Left ventricle myocardium inferior (tissue), 1 donor: Measurements from ENCODE around the gene TMEM101. TPM values are rescaled to one million over a fixed set of nuclear protein-coding genes. Genes with fewer than 3 reads are reported as not detected.

Experiments used
- DNase-seq: peaks from one replicate; pipeline ENCODE4 v3.0.0-alpha.2; 2020
- H3K27ac ChIP-seq: fragments of 200-600 bp; replicated peaks from 2 replicates; pipeline ENCODE4 v1.8.0; 2021
- H3K27me3 ChIP-seq: fragments of 200-600 bp; 2 replicates; pipeline ENCODE4 v1.8.0; 2021; ENCODE audit warnings: low read depth
- H3K36me3 ChIP-seq: fragments of 200-600 bp; 2 replicates; pipeline ENCODE4 v1.8.0; 2021
- H3K4me1 ChIP-seq: fragments of 200-600 bp; 2 replicates; pipeline ENCODE4 v1.8.0; 2021
- H3K4me3 ChIP-seq: fragments of 200-600 bp; 2 replicates; pipeline ENCODE4 v1.8.0; 2021; ENCODE audit warnings: mild to moderate bottlenecking, moderate library complexity
- H3K9me3 ChIP-seq: fragments of 200-600 bp; replicated peaks from 2 replicates; pipeline ENCODE4 v1.8.0; 2021
- CTCF ChIP-seq: fragments of 200-600 bp; IDR thresholded peaks from 2 replicates; pipeline ENCODE4 v1.8.0; 2021; ENCODE audit warnings: antibody characterized with exemption, mild to moderate bottlenecking, borderline replicate concordance
- intact Hi-C: fragments of 100-400 bp; cut with micrococcal nuclease; formaldehyde crosslinking; loops from one replicate; pipeline ENCODE4 v1.11.0; 2022
- total RNA-seq: library from RNA; stranded (reverse); fragmentation: NEBNext Ultra II Directional; extraction: Animal tissue kit (Norgen Biotek cat#: 25700); gene quantifications from one replicate; pipeline ENCODE4 v1.2.1, GENCODE V29; 2021
- donor health status: DM: no; HTN: yes; CAD: no; lungs with severe emphysema.

TMEM101 gene
- total RNA-seq, 1 donor from 2014 or later = 18.3 TPM

GRCh38 chr17:44004761-44005526 lies 9.8 kb downstream of the TMEM101 start:
- Histone ChIP-seq H3K27ac (no peak overlapping the region), H3K4me1 (peaks cover 43% of the 10 kb centered on the region), H3K9me3 (no peaks in the 10 kb centered on the region), H3K36me3 (peaks cover 4% of the 10 kb centered on the region), H3K4me3 (peak overlapping the region; percentile 81), H3K27me3 (peaks cover 41% of the 10 kb centered on the region)
- no peak for DNase-seq
- TF ChIP-seq CTCF = no peak
- intact Hi-C loops = no loop called here

GRCh38 chr17:44004077-44004760 lies 10.5 kb downstream of the TMEM101 start, which contains the start of gene NAGS:
TSS of gene NAGS (plus strand) at chr17:44004622. CDS start at chr17:44004664, 42 bp downstream.
- TF ChIP-seq CTCF = no peak
- intact Hi-C loops = no loop called here
- DNase-seq = no peak
- Histone ChIP-seq H3K9me3 (no peaks in the 10 kb centered on the region), H3K27me3 (peaks cover 41% of the 10 kb centered on the region), H3K4me3 (peak within 1 kb of the TSS; percentile 81), H3K27ac (no peak within 1 kb of the TSS), H3K36me3 (no peaks in the 10 kb centered on the region), H3K4me1 (peaks cover 43% of the 10 kb centered on the region)

GRCh38 chr17:44002141-44002848 lies 12.5 kb downstream of the TMEM101 start:
- H3K27me3 ChIP-seq = peaks cover 41% of the 10 kb centered on the region
- H3K9me3 ChIP-seq = no peaks in the 10 kb centered on the region
- H3K27ac ChIP-seq = no peak overlapping the region
- intact Hi-C loops = no loop called here
- H3K4me1 ChIP-seq = peaks cover 29% of the 10 kb centered on the region
- no peak for DNase-seq
- no peak overlapping the region for H3K4me3 ChIP-seq
- TF ChIP-seq CTCF = no peak
- H3K36me3 ChIP-seq = no peaks in the 10 kb centered on the region

- DNase-seq = no peak
- intact Hi-C loops = no loop called here
- no peaks in the 10 kb centered on the region for H3K9me3 ChIP-seq
- peaks cover 39% of the 10 kb centered on the region for H3K27me3 ChIP-seq
- H3K36me3 ChIP-seq = no peaks in the 10 kb centered on the region
- no peak overlapping the region for H3K4me3 ChIP-seq
- H3K4me1 ChIP-seq = peaks cover 23% of the 10 kb centered on the region
- TF ChIP-seq CTCF = no peak
- no peak overlapping the region for H3K27ac ChIP-seq
These were observed 13.3 kb downstream of the TMEM101 start for GRCh38 chr17:44001461-44001920.

- no peaks in the 10 kb centered on the region for H3K36me3 ChIP-seq
- H3K4me3 ChIP-seq = no peak overlapping the region
- no peak for DNase-seq
- peaks cover 17% of the 10 kb centered on the region for H3K4me1 ChIP-seq
- no peak for TF ChIP-seq CTCF
- peaks cover 34% of the 10 kb centered on the region for H3K27me3 ChIP-seq
- H3K9me3 ChIP-seq = no peaks in the 10 kb centered on the region
- intact Hi-C loops = no loop called here
- no peak overlapping the region for H3K27ac ChIP-seq
These were observed 13.8 kb downstream of the TMEM101 start for GRCh38 chr17:44000871-44001460.
